ENCODE results near the gene SLC2A5.

The SLC2A5 gene

GRCh38 chr1:9061252-9061960, 8.0 kb downstream of the SLC2A5 start:
- no peak for FAIRE-seq

- no peak for FAIRE-seq
Observed at GRCh38 chr1:9059891-9060744, 9.3 kb downstream of the SLC2A5 start.

GRCh38 chr1:9058465-9058864, 11.0 kb downstream of the SLC2A5 start:
- no peak for FAIRE-seq

GRCh38 chr1:9057851-9058250, 11.6 kb downstream of the SLC2A5 start:
- no peak for FAIRE-seq

- no peak for FAIRE-seq
Observed at GRCh38 chr1:9052272-9053049, 17.0 kb downstream of the SLC2A5 start.

GRCh38 chr1:9051379-9051778, 18.1 kb downstream of the SLC2A5 start:
- FAIRE-seq = no peak

GRCh38 chr1:9050803-9051202, 18.6 kb downstream of the SLC2A5 start:
- no peak for FAIRE-seq

- FAIRE-seq = no peak
Observed at GRCh38 chr1:9048551-9048950, 20.9 kb downstream of the SLC2A5 start.

- FAIRE-seq = no peak
Observed at GRCh38 chr1:9047019-9047418, 22.4 kb downstream of the SLC2A5 start.

- no peak for FAIRE-seq
Observed at GRCh38 chr1:9045861-9046510, 23.4 kb downstream of the SLC2A5 start.

- FAIRE-seq = no peak
Observed at GRCh38 chr1:9044236-9044635, 25.2 kb downstream of the SLC2A5 start.

- no peak for FAIRE-seq
Observed at GRCh38 chr1:9042272-9042671, 27.2 kb downstream of the SLC2A5 start.

- no peak for FAIRE-seq
Observed at GRCh38 chr1:9041116-9041779, 28.2 kb downstream of the SLC2A5 start.

GRCh38 chr1:9040659-9041030, 28.8 kb downstream of the SLC2A5 start:
- FAIRE-seq = no peak

- no peak for FAIRE-seq
Observed at GRCh38 chr1:9039761-9040658, 29.4 kb downstream of the SLC2A5 start.

GRCh38 chr1:9038881-9039760, 30.3 kb downstream of the SLC2A5 start:
- no peak for FAIRE-seq

GRCh38 chr1:9038338-9038650, 31.1 kb downstream of the SLC2A5 start:
- no peak for FAIRE-seq

GRCh38 chr1:9037476-9038337, 31.7 kb downstream of the SLC2A5 start:
- no peak for FAIRE-seq

GRCh38 chr1:9035226-9035625, 34.2 kb downstream of the SLC2A5 start:
- no peak for FAIRE-seq

Measured in islet of Langerhans (tissue), 1 donor.